ENCODE measurements around the gene NMNAT2.

DNA sequence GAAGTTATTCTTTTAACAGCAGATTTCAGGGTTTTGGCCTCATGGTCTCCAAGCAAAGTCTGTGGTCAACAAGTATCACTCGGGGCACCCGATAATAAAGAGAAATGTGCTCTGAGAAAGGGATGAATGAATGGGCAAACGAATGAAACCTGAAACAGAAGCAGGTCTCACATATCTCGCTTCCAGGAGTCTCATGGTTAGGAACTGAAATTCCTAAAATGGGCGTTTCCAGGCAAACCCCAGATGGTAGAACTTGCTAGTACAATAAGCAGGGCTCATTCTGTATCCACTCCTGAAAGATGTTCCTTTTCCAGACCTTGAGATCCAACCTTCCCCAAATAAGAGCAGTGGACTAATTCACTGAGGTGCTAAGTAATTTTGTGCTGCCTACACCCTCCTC, 144.9 kb downstream of the NMNAT2 start:
- TF ChIP-seq CEBPB (IDR thresholded peaks at IDR 0.05; ENCODE audit: low read depth, low read length) (no peak), ASH2L (IDR thresholded peaks at IDR 0.05; ENCODE audit: low read length) (no peak), YY1 (IDR thresholded peaks at IDR 0.05; ENCODE audit: low read depth, low read length) (no peak), TEAD4 (IDR thresholded peaks at IDR 0.05; ENCODE audit: low read depth, low read length) (no peak), CTCF (IDR thresholded peaks at IDR 0.05; ENCODE audit: control extremely low read depth in 1 of 3, insufficient read depth in 1 of 3, low read depth in 1 of 3, low read length in 3 of 3) (no peak), EP300 (IDR thresholded peaks at IDR 0.05; ENCODE audit: borderline replicate concordance in 1 of 2, low read depth in 2 of 2, low read length in 2 of 2) (no peak), EZH2 (IDR thresholded peaks at IDR 0.05; ENCODE audit: low read depth, low read length, severe bottlenecking) (no peak), POLR2AphosphoS5 (IDR thresholded peaks at IDR 0.05; ENCODE audit: low read depth, low read length) (no peak)
